CD4-positive, alpha-beta T cell (primary cell): ENCODE results near the gene CLSTN1. TPM values are rescaled to one million over a fixed set of nuclear protein-coding genes. Genes with fewer than 3 reads are reported as not detected.

ENCODE experiments used
- ATAC-seq: fragments of 200-7000 bp; cut with Tn5 transposase; one replicate; pipeline ENCODE4 v1.10.0; 2022; ENCODE audit warnings: mild to moderate bottlenecking; ENCODE audit not compliant: poor library complexity
- CTCF ChIA-PET: fragments of 350-600 bp; sonication (Branson Sonifier 250); formaldehyde crosslinking; loops from one replicate; lab custom pipeline; 2021; ENCODE audit warnings: antibody characterized with exemption, inconsistent platforms; lab: Charles Lee
- POLR2A ChIA-PET: fragments of 350-600 bp; sonication (Branson Sonifier 250); formaldehyde crosslinking; loops from one replicate; lab custom pipeline; 2021; ENCODE audit warnings: antibody characterized with exemption, inconsistent platforms; lab: Charles Lee
- DNase-seq, 14 experiments: peaks; one replicate each; pipeline ENCODE4 v3.0.0-alpha.2; 2013 to 2020; ENCODE audit warnings: mixed read lengths in 2 of 14
- H3K27ac ChIP-seq, 2 donors: one replicate each; pipeline versions ENCODE4 v1.5.1 to v1.7.0; 2013; ENCODE audit warnings: low read length in 2 of 2, low read depth in 1 of 2, mild to moderate bottlenecking in 1 of 2
- H3K27me3 ChIP-seq, 2 experiments: 1 replicate in 1 of 2; 2 replicates in 1 of 2; pipeline versions ENCODE4 v1.6.1 to v1.7.0; 2013; ENCODE audit warnings: low read length in 2 of 2, control low read depth in 1 of 2, mild to moderate bottlenecking in 1 of 2, moderate library complexity in 1 of 2; ENCODE audit not compliant: insufficient read depth in 2 of 2, control insufficient read depth in 1 of 2
- H3K36me3 ChIP-seq: one replicate; pipeline ENCODE4 v1.6.1; 2013; ENCODE audit warnings: low read length, control low read depth; ENCODE audit not compliant: insufficient read depth
- H3K4me1 ChIP-seq: one replicate; pipeline ENCODE4 v1.6.1; 2013; ENCODE audit warnings: low read length, control low read depth; ENCODE audit not compliant: insufficient read depth
- H3K4me3 ChIP-seq: one replicate; pipeline ENCODE4 v1.5.1; 2013; ENCODE audit warnings: mild to moderate bottlenecking, low read length, moderate library complexity
- H3K9me3 ChIP-seq, 2 experiments: 1 replicate in 1 of 2; 2 replicates in 1 of 2; pipeline versions ENCODE4 v1.6.1 to v1.7.0; 2013; ENCODE audit warnings: low read length in 2 of 2, mild to moderate bottlenecking in 2 of 2, control low read depth in 1 of 2, moderate library complexity in 1 of 2; ENCODE audit not compliant: control insufficient read depth in 1 of 2, insufficient read depth in 1 of 2
- H3K27ac Mint-ChIP-seq: one replicate; pipeline ENCODE4 v1.8.0; 2020; ENCODE audit warnings: mixed read lengths
- H3K27me3 Mint-ChIP-seq: one replicate; pipeline ENCODE4 v1.8.0; 2021; ENCODE audit warnings: mixed read lengths
- H3K36me3 Mint-ChIP-seq: one replicate; pipeline ENCODE4 v1.8.0; 2021; ENCODE audit warnings: low read depth, mixed read lengths
- H3K4me1 Mint-ChIP-seq: one replicate; pipeline ENCODE4 v1.8.0; 2021; ENCODE audit warnings: low read depth, mixed read lengths
- H3K4me3 Mint-ChIP-seq: one replicate; pipeline ENCODE4 v1.8.0; 2020; ENCODE audit warnings: mild to moderate bottlenecking, mixed read lengths
- H3K9me3 Mint-ChIP-seq: one replicate; pipeline ENCODE4 v1.8.0; 2020; ENCODE audit warnings: mixed read lengths
- intact Hi-C, 2 experiments: fragments of 100-400 bp; cut with DNase I in 1 of 2; cut with micrococcal nuclease in 1 of 2; formaldehyde crosslinking; loops; one replicate each; pipeline versions ENCODE4 v1.15.1 to v1.9.0; 2023 to 2025; cut with DNase I, micrococcal nuclease
- total RNA-seq, 174 experiments: library from RNA in 2 of 174; stranded (reverse) in 2 of 174; gene quantifications; one replicate each; pipeline ENCODE4 v1.2.3 and lab custom pipeline; 2021 to 2026
- TF ChIP-seq, protein P1 (sequence below): fragments of 200-600 bp; IDR thresholded peaks from one replicate; pipeline ENCODE4 v1.8.0; 2022; ENCODE audit warnings: antibody characterized with exemption, mild to moderate bottlenecking

The CLSTN1 gene
- total RNA-seq, 2 experiments from 2014 or later: 66.8 to 68.1 TPM

DNA sequence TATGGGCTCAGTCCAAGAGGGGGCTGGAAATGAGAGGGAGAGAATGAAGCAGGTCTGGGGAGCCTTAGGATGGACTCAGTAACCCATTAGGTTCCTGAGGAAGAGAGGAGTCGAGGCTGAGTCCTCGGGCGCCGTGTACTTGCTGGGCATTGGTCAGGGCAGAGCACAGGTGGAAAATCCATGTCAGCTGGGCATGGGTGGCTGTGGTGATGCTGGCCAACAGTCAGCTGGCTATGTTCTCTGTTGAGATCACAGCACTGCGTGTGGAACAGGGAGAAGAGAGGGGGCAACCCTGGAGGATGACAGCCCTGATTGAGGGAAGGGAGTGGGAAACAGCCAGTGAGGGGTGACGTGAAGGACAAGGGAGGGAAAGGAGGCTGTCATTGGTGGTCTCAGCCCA lies 43.1 kb upstream of the CLSTN1 start:
- H3K4me1 ChIP-seq: peaks cover 10% of the 10 kb centered on the region
- no peak overlapping the region for H3K4me3 ChIP-seq
- intact Hi-C loops: loop anchor here (1.0 to 5.0 kb wide), 5 partner anchors 83 to 372 kb away; no protein-coding TSS in a partner anchor
- DNase-seq: no peak
- peaks cover 0 to 4% of the 10 kb centered on the region in 2 experiments for H3K9me3 ChIP-seq
- POLR2A ChIA-PET: interaction anchor here (0.8 kb wide), 1 partner anchor 82 kb away, joined by 3 read pairs; no protein-coding TSS in a partner anchor
- H3K36me3 ChIP-seq: peaks cover 5% of the 10 kb centered on the region
- H3K4me1 Mint-ChIP-seq: peaks cover 5% of the 10 kb centered on the region
- TF ChIP-seq, protein P1, sequence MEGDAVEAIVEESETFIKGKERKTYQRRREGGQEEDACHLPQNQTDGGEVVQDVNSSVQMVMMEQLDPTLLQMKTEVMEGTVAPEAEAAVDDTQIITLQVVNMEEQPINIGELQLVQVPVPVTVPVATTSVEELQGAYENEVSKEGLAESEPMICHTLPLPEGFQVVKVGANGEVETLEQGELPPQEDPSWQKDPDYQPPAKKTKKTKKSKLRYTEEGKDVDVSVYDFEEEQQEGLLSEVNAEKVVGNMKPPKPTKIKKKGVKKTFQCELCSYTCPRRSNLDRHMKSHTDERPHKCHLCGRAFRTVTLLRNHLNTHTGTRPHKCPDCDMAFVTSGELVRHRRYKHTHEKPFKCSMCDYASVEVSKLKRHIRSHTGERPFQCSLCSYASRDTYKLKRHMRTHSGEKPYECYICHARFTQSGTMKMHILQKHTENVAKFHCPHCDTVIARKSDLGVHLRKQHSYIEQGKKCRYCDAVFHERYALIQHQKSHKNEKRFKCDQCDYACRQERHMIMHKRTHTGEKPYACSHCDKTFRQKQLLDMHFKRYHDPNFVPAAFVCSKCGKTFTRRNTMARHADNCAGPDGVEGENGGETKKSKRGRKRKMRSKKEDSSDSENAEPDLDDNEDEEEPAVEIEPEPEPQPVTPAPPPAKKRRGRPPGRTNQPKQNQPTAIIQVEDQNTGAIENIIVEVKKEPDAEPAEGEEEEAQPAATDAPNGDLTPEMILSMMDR: no peak
- no peak for ATAC-seq
- CTCF ChIA-PET: interaction anchor here (0.8 to 6.9 kb wide), 4 partner anchors 38 to 240 kb away, joined by 4 to 70 read pairs (median 7); no protein-coding TSS in a partner anchor
- H3K36me3 Mint-ChIP-seq: no peaks in the 10 kb centered on the region
- H3K4me3 Mint-ChIP-seq: no peak overlapping the region
- H3K27ac Mint-ChIP-seq: no peak overlapping the region
- H3K27ac ChIP-seq: no peak overlapping the region
- no peaks in the 10 kb centered on the region for H3K27me3 ChIP-seq
- H3K9me3 Mint-ChIP-seq: no peaks in the 10 kb centered on the region
- no peaks in the 10 kb centered on the region for H3K27me3 Mint-ChIP-seq

DNA sequence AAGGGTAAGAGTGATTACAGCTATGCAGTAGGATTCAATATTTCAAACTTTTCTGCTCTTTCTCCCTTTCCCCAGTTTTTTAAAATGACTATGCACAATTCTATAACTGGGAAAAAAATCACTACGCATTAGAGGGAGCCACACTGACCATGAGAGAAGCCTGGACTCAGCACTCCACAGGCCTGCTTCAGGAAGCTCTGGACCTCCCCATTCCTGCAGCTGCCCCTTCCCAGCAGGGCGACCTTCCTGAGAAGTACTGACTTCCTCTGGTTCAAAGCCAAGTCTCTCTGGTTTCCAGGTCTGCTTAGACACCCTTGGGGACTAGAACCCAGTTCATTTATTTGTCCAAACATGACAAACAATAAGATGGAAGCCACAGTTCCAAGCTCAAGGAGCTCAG lies 42.0 kb upstream of the CLSTN1 start:
- DNase-seq (no peak), ATAC-seq (no peak)
- Mint-ChIP-seq H3K9me3 (no peaks in the 10 kb centered on the region), H3K4me3 (no peak overlapping the region), H3K36me3 (no peaks in the 10 kb centered on the region), H3K4me1 (peaks cover 5% of the 10 kb centered on the region), H3K27ac (no peak overlapping the region), H3K27me3 (no peaks in the 10 kb centered on the region)
- no peaks in the 10 kb centered on the region for H3K27me3 ChIP-seq
- H3K4me3 ChIP-seq: no peak overlapping the region
- peaks cover 0 to 4% of the 10 kb centered on the region in 2 experiments for H3K9me3 ChIP-seq
- intact Hi-C loops: loop anchor here (2.0 to 5.0 kb wide), 2 partner anchors 138 to 371 kb away; no protein-coding TSS in a partner anchor
- H3K36me3 ChIP-seq: peaks cover 3% of the 10 kb centered on the region
- TF ChIP-seq, protein P1: no peak
- POLR2A ChIA-PET: no interaction called here
- H3K27ac ChIP-seq: no peak overlapping the region
- peaks cover 10% of the 10 kb centered on the region for H3K4me1 ChIP-seq
- CTCF ChIA-PET: interaction anchor here (1.9 to 6.9 kb wide), 2 partner anchors 39 to 81 kb away, joined by 4 to 70 read pairs; no protein-coding TSS in a partner anchor

DNA sequence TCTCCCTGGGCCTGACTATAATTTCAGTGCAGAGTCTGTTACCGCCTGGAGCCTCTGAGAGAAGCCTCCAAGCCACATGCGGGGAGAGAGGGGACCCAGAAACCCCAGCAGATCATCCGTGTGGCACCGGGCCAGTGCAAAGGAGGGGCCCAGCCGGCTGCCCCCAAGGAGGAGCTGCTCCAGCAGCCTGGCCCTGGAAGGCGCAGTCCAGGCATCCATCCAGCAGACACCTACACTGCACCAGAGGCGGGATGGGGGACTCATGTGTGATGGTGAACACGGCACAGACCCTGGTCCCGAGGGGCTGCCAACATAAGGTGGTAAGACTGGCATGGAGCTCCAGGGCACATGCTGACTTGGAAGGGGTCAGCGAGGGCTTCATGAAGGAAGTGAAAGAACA lies 39.6 kb upstream of the CLSTN1 start:
- H3K9me3 ChIP-seq: no peaks in the 10 kb centered on the region
- TF ChIP-seq, protein P1: no peak
- H3K9me3 Mint-ChIP-seq: no peaks in the 10 kb centered on the region
- DNase-seq (no peak), ATAC-seq (no peak)
- no peak overlapping the region for H3K27ac ChIP-seq
- no peaks in the 10 kb centered on the region for H3K27me3 ChIP-seq
- H3K36me3 Mint-ChIP-seq: no peaks in the 10 kb centered on the region
- peaks cover 5% of the 10 kb centered on the region for H3K4me1 Mint-ChIP-seq
- ChIA-PET POLR2A (no interaction called here), CTCF (interaction anchor here (1.6 to 2.7 kb wide), 2 partner anchors 79 to 248 kb away, joined by 7 read pairs; no protein-coding TSS in a partner anchor)
- no peak overlapping the region for H3K4me3 Mint-ChIP-seq
- peaks cover 10% of the 10 kb centered on the region for H3K4me1 ChIP-seq
- intact Hi-C loops: no loop called here
- H3K36me3 ChIP-seq: peaks cover 6% of the 10 kb centered on the region
- H3K4me3 ChIP-seq: no peak overlapping the region
- H3K27ac Mint-ChIP-seq: no peak overlapping the region
- H3K27me3 Mint-ChIP-seq: no peaks in the 10 kb centered on the region
